ENCODE data around the gene ITGAX.

ITGAX gene

DNA sequence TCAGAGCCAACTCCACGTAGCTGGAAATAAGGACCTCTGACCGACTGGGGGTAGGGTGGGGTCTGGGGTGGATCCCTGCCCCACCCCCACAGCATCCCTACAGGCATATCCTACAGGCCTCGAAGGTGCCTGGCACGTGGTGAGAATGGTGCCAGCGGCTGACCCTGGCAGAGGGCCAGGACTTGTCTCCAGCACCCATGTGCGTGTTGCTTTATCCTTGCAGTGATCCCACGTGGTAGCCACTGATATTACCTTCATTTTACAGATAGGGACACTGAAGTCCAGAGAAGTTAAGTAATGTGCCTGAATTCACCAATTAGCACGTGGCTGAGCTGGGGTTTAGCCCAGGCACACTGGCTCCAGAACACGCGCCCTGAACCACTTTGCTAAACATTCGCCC is 46.5 kb downstream of the ITGAX start:
- DNase-seq (ENCODE audit: low read depth in 2 of 2) = no peak
- TF ChIP-seq, protein P1, sequence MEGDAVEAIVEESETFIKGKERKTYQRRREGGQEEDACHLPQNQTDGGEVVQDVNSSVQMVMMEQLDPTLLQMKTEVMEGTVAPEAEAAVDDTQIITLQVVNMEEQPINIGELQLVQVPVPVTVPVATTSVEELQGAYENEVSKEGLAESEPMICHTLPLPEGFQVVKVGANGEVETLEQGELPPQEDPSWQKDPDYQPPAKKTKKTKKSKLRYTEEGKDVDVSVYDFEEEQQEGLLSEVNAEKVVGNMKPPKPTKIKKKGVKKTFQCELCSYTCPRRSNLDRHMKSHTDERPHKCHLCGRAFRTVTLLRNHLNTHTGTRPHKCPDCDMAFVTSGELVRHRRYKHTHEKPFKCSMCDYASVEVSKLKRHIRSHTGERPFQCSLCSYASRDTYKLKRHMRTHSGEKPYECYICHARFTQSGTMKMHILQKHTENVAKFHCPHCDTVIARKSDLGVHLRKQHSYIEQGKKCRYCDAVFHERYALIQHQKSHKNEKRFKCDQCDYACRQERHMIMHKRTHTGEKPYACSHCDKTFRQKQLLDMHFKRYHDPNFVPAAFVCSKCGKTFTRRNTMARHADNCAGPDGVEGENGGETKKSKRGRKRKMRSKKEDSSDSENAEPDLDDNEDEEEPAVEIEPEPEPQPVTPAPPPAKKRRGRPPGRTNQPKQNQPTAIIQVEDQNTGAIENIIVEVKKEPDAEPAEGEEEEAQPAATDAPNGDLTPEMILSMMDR (IDR thresholded peaks at IDR 0.05; ENCODE audit: low read depth, low read length) = no peak
- H3K4me3 ChIP-seq (replicated peaks in 1 of 2; ENCODE audit: low read depth in 2 of 2, low read length in 2 of 2) = no peak overlapping the region

DNA sequence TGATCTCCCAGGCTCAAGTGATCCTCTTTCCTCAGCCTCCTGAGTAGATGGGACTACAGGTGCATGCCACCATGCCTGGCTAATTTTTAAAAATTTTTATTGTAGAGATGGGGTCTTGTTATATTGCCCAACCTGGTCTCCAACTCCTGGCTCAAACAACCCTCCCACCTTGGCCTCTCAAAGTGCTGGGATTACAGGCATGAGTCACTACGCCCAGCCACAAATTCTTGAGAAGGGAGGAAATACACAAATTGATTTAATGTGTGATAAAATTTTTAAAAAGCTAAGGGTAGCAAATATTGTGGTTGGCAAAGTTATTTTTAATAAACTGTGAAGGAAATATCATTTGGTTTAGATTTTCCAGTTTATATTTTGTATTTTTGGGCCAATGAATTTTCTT is 47.7 kb downstream of the ITGAX start:
- H3K4me3 ChIP-seq (replicated peaks in 1 of 2; ENCODE audit: low read depth in 2 of 2, low read length in 2 of 2) = no peak overlapping the region
- DNase-seq (ENCODE audit: low read depth in 2 of 2) = peak in 1 of 2 donors; percentile 21
- TF ChIP-seq, protein P1 (IDR thresholded peaks at IDR 0.05; ENCODE audit: low read depth, low read length) = no peak

DNA sequence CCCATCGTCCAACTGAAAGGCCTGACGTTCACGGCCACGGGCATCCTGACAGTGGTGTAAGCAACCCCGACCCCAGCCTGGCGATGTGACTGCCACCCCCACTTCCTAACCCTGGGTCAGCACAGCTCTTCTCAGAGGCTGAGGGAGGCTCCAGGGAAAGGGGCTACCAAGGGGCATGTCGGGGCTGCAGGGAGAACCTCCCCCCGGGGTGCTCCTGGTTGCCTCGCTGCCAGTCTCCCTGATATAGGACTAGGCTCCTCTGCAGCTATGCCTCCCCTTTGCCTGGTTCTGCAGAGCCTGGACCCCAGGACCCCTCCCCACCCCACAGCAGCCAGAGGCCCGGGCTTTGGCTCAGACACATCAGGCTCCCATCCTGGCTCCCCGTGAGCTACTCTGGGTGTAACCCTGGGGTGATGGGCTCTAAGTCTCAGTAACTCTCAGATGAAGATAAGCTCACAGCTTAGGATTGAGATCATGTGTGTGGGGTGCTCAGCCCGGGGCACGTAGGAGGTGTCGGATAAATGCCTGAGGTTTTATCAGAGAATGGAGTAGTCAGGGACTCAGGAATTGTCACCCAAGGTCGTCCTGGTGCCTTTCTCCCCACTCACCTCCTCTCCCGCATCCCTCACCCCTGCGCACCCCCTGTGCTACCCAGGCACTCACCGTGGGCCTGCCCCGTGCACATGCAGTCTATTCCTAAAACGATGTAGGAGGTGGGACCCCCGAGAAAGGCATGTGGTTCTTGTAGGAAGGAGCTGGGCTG is 48.8 kb downstream of the ITGAX start:
- TF ChIP-seq, protein P1 (IDR thresholded peaks at IDR 0.05; ENCODE audit: low read depth, low read length) = no peak
- peak overlapping the region; percentile 37 to 62 for H3K4me3 ChIP-seq (replicated peaks in 1 of 2; ENCODE audit: low read depth in 2 of 2, low read length in 2 of 2)

DNA sequence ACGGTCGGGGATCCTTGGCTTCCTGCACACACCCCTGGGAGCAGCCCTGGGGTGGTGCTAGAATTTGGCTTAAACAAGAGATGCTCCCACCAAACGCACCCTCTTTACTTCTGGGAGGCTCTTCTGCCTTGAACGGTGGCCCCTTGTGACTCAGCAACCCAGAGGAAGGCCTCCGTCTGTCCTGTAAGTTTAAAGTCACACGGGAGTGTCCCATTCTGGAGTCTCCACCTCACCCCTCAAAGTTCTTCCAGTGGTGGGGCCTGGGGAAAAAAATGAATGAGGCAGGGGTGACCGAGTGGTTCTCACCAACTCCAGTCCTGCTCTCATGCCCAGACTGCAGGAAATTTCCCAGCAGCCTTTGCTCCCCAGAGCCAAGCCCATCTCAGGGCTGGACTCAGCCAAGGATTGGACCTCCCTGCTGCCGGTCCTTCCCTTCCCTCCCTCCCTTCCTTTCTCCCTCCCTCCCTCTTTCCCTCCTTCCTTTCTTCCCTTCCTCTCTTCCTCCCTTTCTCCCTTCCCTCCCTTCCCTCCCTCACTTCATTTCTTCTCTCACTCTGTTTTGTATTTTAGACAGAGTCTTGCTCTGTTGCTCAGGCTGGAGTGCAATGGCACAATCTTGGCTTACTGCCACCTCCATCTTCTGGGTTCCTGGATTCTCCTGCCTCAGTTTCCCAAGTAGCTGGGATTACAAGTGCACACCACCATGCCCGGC is 49.5 kb downstream of the ITGAX start:
- peak overlapping the region; percentile 37 to 62 for H3K4me3 ChIP-seq (replicated peaks in 1 of 2; ENCODE audit: low read depth in 2 of 2, low read length in 2 of 2)
- peak; percentile 44 to 64 for DNase-seq (ENCODE audit: low read depth in 2 of 2)
- TF ChIP-seq, protein P1 (IDR thresholded peaks at IDR 0.05; ENCODE audit: low read depth, low read length) = no peak

More for the DNA sequence above, 48.8 kb downstream of the ITGAX start:
- no peak for DNase-seq (ENCODE audit: low read depth in 2 of 2)

DNA sequence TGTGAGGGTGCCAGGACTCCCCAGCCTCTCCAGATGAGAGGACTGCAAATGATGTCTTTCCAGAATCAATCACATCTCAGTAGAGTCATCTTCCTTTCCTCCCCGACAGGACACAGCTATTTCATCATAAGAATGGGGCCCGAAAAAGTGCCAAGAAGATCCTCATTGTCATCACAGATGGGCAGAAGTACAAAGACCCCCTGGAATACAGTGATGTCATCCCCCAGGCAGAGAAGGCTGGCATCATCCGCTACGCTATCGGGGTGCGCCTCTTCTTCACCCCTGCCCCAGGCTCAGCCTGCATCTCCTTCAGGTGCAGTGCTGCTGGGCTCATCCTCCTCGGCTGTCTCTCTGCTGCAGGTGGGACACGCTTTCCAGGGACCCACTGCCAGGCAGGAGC is 52.4 kb downstream of the ITGAX start:
- DNase-seq (ENCODE audit: low read depth in 2 of 2) = no peak
- TF ChIP-seq, protein P1 (IDR thresholded peaks at IDR 0.05; ENCODE audit: low read depth, low read length) = no peak
- no peak overlapping the region for H3K4me3 ChIP-seq (replicated peaks in 1 of 2; ENCODE audit: low read depth in 2 of 2, low read length in 2 of 2)

DNA sequence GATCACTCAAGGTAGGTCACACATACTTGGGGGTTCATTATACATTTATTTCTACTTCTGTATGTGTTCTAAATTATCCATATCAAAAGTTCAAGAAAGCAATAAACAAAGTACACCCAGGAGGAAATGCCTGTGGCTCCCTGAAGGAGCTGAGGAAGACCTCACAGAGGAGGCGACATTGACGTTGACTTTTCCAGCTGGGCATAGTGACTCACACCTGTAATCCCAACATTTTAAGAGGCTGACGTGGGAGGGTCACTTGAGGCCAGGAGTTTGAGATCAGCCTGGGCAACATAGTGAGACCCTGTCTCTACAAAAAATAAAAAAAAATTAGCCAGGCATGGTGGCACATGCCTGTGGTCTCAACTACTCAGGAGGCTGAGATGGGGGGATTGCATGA is 54.5 kb downstream of the ITGAX start:
- TF ChIP-seq, protein P1 (IDR thresholded peaks at IDR 0.05; ENCODE audit: low read depth, low read length) = no peak
- peak; percentile 7 to 51 for DNase-seq (ENCODE audit: low read depth in 2 of 2)
- H3K4me3 ChIP-seq (replicated peaks in 1 of 2; ENCODE audit: low read depth in 2 of 2, low read length in 2 of 2) = no peak overlapping the region

Measured in cardiac fibroblast (primary cell).